Activated T-helper 9 cell treated with anti-CD3 and anti-CD28 coated beads, Interleukin-2, amount 50 U/mL, for 16 hours (primary cell): ENCODE results near the gene MRC1.

ENCODE experiments used
- DNase-seq: peaks from one replicate; pipeline ENCODE4 v3.0.0-alpha.2; 2020; ENCODE audit warnings: low read depth

MRC1 gene

DNA sequence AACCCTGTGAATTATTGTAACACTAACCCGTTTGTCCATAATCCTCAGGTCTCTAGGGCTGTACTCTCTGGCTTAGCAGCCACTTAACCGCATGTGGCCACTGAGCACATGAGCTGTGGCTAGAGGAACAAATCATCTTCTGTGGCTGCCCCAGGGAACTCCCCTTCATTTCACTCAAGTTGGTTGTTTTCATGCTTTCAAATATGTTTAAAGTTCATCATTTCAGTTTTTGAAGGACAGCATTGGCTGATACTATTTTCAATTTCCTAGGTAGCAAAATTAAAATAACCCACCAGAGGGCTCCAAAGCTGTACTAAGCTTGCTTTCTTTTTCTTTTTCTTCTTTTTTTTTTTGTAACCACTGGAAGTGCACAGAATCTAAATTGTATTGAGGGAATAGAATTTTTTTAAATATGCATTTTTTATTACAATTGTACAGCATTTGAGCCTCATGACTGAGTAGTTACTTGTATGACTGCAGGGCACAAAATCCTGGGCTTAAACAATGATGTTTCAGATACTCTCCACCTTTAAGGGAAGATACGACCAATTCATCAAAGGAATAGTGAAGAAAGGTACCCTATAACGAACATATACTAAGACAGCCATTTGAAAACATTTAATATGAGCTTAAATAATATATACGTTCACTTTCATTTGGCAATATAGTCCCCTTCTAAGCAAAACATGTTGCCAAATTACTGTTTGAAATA lies 38.6 kb downstream of the MRC1 start:
- DNase-seq, result no peak

DNA sequence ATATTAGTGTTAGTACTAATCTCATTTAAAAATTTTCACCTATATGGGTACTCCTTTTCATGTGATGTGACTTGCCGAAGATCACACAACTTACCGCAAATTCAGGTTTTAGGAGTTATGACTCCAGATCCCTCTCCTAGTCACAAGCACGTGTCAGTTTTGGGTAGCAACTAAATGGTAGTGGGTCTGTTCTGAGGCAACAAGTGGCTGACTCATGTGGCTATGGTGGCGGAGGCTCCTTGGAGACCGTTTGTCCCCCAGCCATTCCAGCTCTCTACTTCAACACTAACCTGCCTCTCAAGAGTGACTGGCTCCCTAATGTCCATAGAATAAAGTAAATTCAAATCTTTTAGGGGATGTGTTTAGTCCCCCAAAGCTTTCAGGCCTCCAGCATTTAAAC lies 39.5 kb downstream of the MRC1 start:
- no peak for DNase-seq

GRCh38 chr10:17850501-17850900 lies 41.4 kb downstream of the MRC1 start:
- no peak for DNase-seq

DNA sequence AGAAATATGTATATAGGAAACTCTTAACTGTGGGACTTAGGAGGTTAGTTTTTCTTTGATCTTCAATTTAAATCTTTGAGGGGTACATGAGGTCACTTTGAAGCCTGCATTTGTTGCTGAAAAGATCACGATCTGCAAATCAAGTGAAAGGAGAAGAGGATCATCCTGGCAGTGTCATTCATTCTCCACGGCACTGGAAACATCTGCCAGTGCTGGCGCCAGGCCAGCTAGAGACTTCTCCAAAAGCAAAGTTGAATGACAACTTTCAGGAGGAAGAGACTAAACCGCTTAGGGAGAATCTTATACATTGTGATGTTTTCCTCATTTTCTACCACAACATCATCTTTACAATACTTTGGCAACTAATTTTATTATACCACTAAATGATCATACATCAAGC lies 42.5 kb downstream of the MRC1 start:
- DNase-seq, result no peak

DNA sequence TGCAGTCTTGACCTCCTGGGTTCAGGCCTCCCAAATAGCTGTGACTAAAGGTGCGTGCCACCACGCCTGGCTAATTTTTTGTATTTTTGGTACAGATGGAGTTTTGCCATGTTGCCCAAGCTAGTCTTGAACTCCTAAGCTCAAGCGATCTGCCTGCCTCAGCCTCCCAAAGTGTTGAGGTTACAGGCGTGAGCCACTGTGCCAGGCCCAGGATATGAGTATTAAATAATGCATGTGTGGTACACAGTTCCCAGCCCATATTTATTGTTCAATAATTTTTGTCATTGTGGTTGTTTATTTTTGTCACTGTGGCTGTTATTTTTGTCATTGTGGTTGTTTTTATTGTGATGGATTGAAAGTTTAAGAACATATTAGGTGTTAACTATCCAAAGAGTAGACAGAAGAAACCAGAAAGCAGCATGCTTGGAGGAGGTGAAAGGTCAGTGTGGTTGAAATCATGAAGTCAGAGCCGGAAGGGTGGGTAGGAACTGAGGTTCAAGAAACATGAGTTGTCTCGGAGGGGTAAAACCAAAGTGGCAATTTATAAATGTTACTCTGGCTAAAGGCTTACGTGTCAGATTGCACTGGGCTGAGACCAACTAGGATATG lies 45.0 kb downstream of the MRC1 start:
- DNase-seq, result no peak

- no peak for DNase-seq
Measured at GRCh38 chr10:17857040-17857439, 47.9 kb downstream of the MRC1 start.

DNA sequence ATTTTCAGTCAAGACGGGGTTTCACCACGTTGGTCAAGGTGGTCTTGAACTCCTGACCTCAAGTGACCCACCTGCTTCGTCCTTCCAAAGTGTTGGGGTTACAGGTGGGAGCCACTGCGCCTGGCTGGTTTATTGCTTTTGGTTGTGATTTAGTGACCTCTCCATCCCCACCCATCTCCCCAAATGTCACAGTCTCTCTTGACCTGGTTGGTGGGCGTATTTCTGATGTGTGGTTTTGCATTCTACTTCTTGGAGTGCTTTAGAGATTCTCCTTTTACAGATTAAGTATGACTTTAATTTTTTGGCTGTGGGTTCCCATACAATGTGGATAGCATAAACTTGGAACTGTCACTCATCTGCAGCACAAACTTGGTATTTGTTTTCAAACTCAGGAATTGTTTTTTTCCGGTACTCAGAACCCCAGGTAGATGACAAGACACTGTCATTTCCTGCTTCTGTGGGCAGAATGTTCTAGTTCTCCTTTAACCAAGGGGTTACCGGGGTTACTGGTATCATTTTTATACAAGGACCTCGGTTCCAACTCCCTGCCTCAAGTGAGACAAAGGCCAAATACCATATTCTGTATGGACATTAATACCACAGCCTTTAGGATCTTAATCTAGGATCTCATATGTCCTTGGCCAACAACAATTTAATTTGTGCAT lies 50.5 kb downstream of the MRC1 start:
- DNase-seq, result no peak

DNA sequence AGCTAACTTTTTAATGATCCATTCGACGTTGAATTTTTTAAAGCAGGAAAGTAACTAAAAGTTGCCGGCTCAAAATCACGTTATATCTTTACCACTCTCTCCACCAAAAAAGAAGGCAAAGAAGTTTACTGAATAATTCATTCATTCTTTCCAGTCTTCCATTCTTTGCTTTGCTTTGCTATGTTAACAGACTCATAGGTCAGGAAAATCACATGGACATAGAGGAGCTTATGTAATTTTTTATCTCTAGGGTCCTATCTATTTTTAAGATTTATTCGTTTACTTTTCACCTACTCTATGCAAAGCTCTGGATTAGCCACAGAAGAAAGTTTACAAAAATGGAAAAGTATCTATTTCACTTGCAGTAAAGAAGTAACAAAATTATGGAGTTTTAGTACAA lies 52.6 kb downstream of the MRC1 start:
- no peak for DNase-seq

- DNase-seq, result no peak
Measured at GRCh38 chr10:17865351-17865750, 56.2 kb downstream of the MRC1 start.

GRCh38 chr10:17866346-17866745 lies 57.2 kb downstream of the MRC1 start:
- no peak for DNase-seq

DNA sequence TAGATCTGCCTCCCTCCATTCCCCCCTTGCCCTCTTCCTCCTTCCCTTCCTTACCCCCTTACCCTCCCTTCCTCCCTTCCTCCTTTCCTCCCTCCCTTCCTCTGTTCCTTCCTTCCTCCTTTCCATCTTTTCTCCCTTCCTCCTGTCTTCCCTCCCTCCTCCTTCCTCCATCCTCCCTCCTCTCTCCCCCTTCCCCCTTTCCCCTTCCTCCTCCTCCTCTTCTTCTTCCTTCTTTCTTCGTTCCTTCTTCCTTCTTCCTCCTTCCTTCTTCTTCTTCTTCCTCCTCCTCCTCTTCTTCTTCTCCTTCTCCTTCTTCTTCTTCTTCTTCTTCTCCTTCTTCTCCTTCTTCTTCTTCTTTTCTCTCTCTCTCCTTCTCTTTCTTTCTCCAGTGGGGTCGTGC lies 57.9 kb downstream of the MRC1 start:
- DNase-seq, result no peak

- DNase-seq, result no peak
Measured at GRCh38 chr10:17871036-17871435, 61.9 kb downstream of the MRC1 start.

- DNase-seq, result no peak
Measured at GRCh38 chr10:17872191-17873091, 63.3 kb downstream of the MRC1 start.

DNA sequence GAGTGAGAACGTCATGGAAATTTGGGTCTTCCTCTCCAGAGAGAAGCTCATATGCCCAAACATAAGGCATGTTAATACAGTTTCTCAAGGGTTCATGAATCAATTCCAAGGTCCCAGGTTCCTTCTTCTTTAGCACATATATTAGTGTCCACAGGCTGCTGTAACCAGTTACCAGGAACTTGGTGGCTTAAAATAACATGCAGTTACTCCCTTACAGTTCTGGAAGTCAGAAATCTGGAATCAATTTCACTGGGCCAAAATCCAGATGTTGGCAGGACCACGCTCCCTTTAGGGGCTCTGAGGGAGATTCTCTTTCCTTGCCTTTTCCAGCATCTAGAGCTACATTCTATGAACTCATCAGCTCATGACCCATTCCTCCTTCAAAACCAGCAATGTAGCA lies 64.8 kb downstream of the MRC1 start:
- DNase-seq, result no peak

DNA sequence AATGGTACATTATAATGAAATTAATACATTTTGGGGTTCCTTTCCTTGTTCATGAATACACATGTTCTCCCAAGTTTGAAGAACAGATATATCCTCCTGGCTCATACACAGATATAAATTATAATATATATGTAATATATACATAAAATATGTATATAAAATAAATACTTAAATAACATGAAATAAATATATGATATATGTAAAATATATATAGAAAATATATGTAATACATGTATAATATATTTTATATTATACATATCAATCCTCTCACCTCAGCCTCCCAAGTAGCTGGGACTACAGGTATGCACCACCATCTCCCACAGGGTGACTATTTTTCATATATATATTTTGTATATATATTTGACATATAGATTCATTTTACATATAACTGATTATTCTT lies 68.0 kb downstream of the MRC1 start:
- DNase-seq, result no peak

DNA sequence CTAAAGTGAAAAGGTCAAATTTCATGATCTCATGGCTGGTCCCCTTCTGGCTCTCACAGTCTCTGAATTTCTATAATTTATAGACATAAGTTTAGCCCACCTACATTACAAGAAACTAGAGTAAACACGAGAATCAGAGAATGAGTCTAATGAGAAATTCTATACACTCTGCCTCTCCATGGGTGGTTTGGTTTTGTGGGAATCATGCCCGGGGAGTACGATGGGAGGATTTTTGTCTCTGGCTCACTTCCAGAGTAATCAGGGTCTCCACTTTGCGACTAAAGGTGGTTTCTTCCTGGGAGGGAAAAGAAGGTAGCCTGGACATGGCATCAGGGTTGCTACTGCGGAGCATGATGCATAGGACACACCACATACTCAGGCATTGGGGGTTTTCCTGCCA lies 69.7 kb downstream of the MRC1 start:
- no peak for DNase-seq

GRCh38 chr10:17880601-17881000 lies 71.5 kb downstream of the MRC1 start:
- no peak for DNase-seq

GRCh38 chr10:17882557-17882956 lies 73.4 kb downstream of the MRC1 start:
- DNase-seq, result no peak

DNA sequence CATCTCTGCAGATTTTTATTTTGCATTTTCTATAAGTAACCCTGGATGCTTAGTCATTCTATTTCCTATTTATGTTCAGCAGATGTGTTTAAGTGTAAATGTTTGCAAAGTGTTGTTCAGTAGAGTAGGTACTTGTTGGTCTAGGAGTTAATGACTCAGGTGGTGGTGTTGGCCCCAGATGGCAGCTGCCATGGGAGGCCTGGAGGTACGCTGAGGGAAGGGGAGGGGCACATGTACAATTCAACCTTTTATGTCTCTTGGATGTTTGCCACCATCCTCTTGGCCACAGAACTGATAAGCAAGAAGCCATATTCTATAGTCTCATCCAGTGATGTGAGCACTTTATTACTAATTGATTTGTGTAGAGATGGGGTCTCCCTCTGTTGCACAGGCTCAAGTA lies 74.5 kb downstream of the MRC1 start:
- no peak for DNase-seq

- DNase-seq, result no peak
Measured at GRCh38 chr10:17888189-17888588, 79.0 kb downstream of the MRC1 start.

DNA sequence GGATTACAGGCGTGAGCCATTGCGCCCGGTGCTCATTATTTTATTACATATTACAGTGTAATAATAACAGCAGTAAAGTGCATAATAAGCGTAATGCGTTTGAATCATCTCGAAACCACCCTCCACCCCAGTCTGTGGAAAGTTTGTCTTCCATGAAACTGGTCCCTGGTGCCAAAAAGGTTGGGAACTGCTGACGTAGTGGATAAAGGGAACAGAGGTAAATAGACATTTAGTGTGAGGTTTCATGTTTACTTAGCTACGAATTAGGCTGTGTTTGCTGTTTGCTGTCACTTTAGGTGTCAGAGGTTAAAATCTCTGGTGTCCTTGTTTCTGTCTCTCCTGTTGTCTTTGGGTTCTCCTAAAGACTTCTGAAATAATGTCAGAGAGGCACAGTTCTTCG lies 82.3 kb downstream of the MRC1 start:
- DNase-seq, result no peak

DNA sequence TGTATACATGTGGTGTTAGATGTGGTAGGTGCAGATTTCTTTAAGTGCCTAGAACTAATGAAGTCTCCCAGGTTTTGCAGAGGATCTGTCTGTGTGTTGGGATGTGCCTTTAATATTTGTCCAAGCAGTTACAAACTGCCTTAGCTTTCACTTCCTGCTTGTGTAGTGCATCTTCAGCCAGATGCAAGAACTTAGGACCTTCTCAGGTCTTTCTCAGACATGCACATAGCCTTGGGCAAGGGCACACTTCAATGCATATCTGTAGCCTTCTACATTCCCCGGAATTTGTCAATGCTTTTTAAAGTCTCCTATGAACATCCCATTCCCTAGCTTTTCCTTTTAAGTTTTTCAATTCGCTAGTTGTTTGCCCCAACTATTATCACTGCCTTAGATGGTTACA lies 95.4 kb downstream of the MRC1 start:
- no peak for DNase-seq

DNA sequence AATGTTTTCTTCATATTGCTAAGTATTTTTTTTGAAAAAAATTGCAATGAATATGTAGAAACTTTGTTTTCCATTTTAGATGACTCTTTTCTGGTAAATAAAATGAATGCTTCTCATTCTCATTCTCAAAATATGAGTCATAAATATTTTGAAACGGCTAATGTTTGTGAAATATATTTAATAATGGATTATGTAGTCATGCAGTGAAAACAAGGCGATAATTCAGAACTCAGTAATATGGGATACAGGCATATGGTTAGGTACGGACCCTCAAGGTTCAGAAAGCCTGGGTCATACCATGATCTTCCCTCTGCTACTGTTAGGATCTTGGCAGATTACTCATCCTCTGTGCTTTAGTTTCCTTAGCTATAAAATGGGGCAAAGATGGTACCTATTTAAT lies 96.3 kb downstream of the MRC1 start:
- no peak for DNase-seq
